HG03039 (cell line): ENCODE data around the gene CMIP.
"Not testable (repeated sequence)": the region's sequence is repeated elsewhere in the genome, so short reads cannot be mapped to it uniquely, and the experiment has no call there.

Source experiments
- ATAC-seq: cut with Tn5 transposase; IDR thresholded peaks from one replicate; pipeline ENCODE4 v1.9.1; 2021; ENCODE audit warnings: mild to moderate bottlenecking, moderate library complexity; ENCODE audit not compliant: unreplicated experiment

Gene CMIP

GRCh38 chr16:81444448-81445121, at the start of gene CMIP:
Gene CMIP (plus strand): TSS chr16:81444808.
- ATAC-seq: peak; percentile 79

GRCh38 chr16:81394966-81395655, 49.5 kb upstream of the CMIP start:
- ATAC-seq: no peak

- ATAC-seq: no peak
Measured at GRCh38 chr16:81397058-81397878, 47.3 kb upstream of the CMIP start.

- no peak for ATAC-seq
Measured at GRCh38 chr16:81397879-81398520, 46.6 kb upstream of the CMIP start.

GRCh38 chr16:81399909-81400308, 44.7 kb upstream of the CMIP start:
- no peak for ATAC-seq

- ATAC-seq: no peak
Measured at GRCh38 chr16:81401035-81401950, 43.3 kb upstream of the CMIP start.

- ATAC-seq: no peak
Measured at GRCh38 chr16:81403208-81403600, 41.4 kb upstream of the CMIP start.

- peak; percentile 49 for ATAC-seq
Measured at GRCh38 chr16:81403601-81404391, 40.8 kb upstream of the CMIP start.

- ATAC-seq: not testable (repeated sequence)
Measured at GRCh38 chr16:81405002-81405401, 39.6 kb upstream of the CMIP start.

GRCh38 chr16:81405702-81406113, 38.9 kb upstream of the CMIP start:
- no peak for ATAC-seq

GRCh38 chr16:81408409-81408950, 36.1 kb upstream of the CMIP start:
- no peak for ATAC-seq

- ATAC-seq: no peak
Measured at GRCh38 chr16:81409016-81409556, 35.5 kb upstream of the CMIP start.

GRCh38 chr16:81410643-81411293, 33.8 kb upstream of the CMIP start:
- no peak for ATAC-seq

- ATAC-seq: no peak
Measured at GRCh38 chr16:81413245-81413990, 31.2 kb upstream of the CMIP start.

- no peak for ATAC-seq
Measured at GRCh38 chr16:81415751-81416150, 28.9 kb upstream of the CMIP start.

GRCh38 chr16:81416749-81417148, 27.9 kb upstream of the CMIP start:
- ATAC-seq: no peak

- ATAC-seq: no peak
Measured at GRCh38 chr16:81417210-81417609, 27.4 kb upstream of the CMIP start.

GRCh38 chr16:81419806-81420205, 24.8 kb upstream of the CMIP start:
- no peak for ATAC-seq
